Panc1 (cell line): ENCODE measurements around the gene UBE2L5. TPM values are rescaled to one million over a fixed set of nuclear protein-coding genes. Genes with fewer than 3 reads are reported as not detected.

Experiments
- ATAC-seq: fragments of 200-7000 bp; cut with Tn5 transposase; 2 replicates; pipeline ENCODE4 v1.9.1; 2020; ENCODE audit warnings: mild to moderate bottlenecking, moderate library complexity
- BruUV-seq: library from RNA; stranded (reverse); fragments of 400-500 nt; replicated peaks from 2 replicates; lab custom pipeline; 2021; lab: Mats Ljungman, UMichigan
- CTCF ChIA-PET: fragments of 300-600 bp; sonication (Branson Sonifier 250); formaldehyde crosslinking; loops from one replicate; lab custom pipeline; 2022; ENCODE audit warnings: antibody characterized with exemption; lab: Charles Lee
- POLR2A ChIA-PET: fragments of 300-600 bp; sonication (Branson Sonifier 250); formaldehyde crosslinking; loops from one replicate; lab custom pipeline; 2022; ENCODE audit warnings: antibody characterized with exemption; lab: Charles Lee
- DNase-seq: peaks from one replicate; pipeline ENCODE4 v3.0.0-alpha.2; 2010; ENCODE audit warnings: low read depth, low spot score
- H3K27ac ChIP-seq: 2 replicates; pipeline ENCODE4 v1.5.1; 2011; ENCODE audit warnings: mild to moderate bottlenecking, low read length, inconsistent platforms
- H3K27me3 ChIP-seq: fragments of 200-500 bp; sonication (Bioruptor generic); 2 replicates; pipeline ENCODE4 v1.6.0; 2014; ENCODE audit warnings: low read length, inconsistent platforms; ENCODE audit not compliant: control insufficient read depth, insufficient read depth
- H3K36me3 ChIP-seq: fragments of 200-500 bp; sonication (Bioruptor generic); 2 replicates; pipeline ENCODE4 v1.5.1; 2014; ENCODE audit warnings: inconsistent platforms, mild to moderate bottlenecking, low read length, moderate library complexity; ENCODE audit not compliant: control insufficient read depth, insufficient read depth
- H3K4me1 ChIP-seq: 2 replicates; pipeline ENCODE4 v1.5.1; 2011; ENCODE audit warnings: inconsistent platforms, mild to moderate bottlenecking, low read length, moderate library complexity; ENCODE audit not compliant: control insufficient read depth, insufficient read depth
- H3K4me3 ChIP-seq, 2 experiments: 2 replicates each; pipeline ENCODE4 v1.5.1; 2011 to 2012; ENCODE audit warnings: low read depth in 2 of 2, low read length in 2 of 2, mild to moderate bottlenecking in 2 of 2, inconsistent platforms in 1 of 2, moderate library complexity in 1 of 2
- H3K9me3 ChIP-seq: fragments of 200-500 bp; sonication (Bioruptor generic); 2 replicates; pipeline ENCODE4 v1.5.1; 2014; ENCODE audit warnings: low read depth, mild to moderate bottlenecking, inconsistent platforms, low read length, moderate library complexity; ENCODE audit not compliant: control insufficient read depth, insufficient read depth
- POLR2AphosphoS5 ChIP-seq: IDR thresholded peaks from 2 replicates; pipeline ENCODE4 v1.6.1; 2012; ENCODE audit warnings: mild to moderate bottlenecking, low read depth, low read length, moderate library complexity
- SIN3A ChIP-seq: IDR thresholded peaks from 2 replicates; pipeline ENCODE4 v1.6.1; 2012; ENCODE audit warnings: low read depth, mild to moderate bottlenecking, low read length, moderate library complexity, borderline replicate concordance; ENCODE audit not compliant: insufficient read depth
- TCF7L2 ChIP-seq: IDR thresholded peaks from 2 replicates; pipeline ENCODE4 v1.6.1; 2011; ENCODE audit warnings: mild to moderate bottlenecking, low read depth, low read length, inconsistent platforms
- in situ Hi-C: cut with HindIII; loops from 2 replicates; pipeline ENCODE4 v1.10.0; 2016; ENCODE audit warnings: low sequenced_read_pairs, low pct_unique_long_range_greater_than_20kb
- intact Hi-C: fragments of 100-400 bp; cut with micrococcal nuclease; formaldehyde crosslinking; loops from one replicate; pipeline ENCODE4 v1.10.0; 2022; ENCODE audit not compliant: unreplicated experiment
- total RNA-seq: library from RNA; stranded (reverse); gene quantifications from one replicate; pipeline ENCODE4 v1.2.1, GENCODE V29; 2021; ENCODE audit not compliant: unreplicated experiment
- TF ChIP-seq, protein P1 (sequence below), 2 experiments: IDR thresholded peaks; 2 replicates each; pipeline ENCODE4 v1.6.1; 2011 to 2012; ENCODE audit warnings: low read depth in 2 of 2, control low read depth in 1 of 2, low read length in 1 of 2, mild to moderate bottlenecking in 1 of 2, moderate library complexity in 1 of 2; ENCODE audit not compliant: insufficient read depth in 1 of 2
- TF ChIP-seq, protein P2 (sequence below): fragments of 450-650 bp; IDR thresholded peaks from 2 replicates; pipeline ENCODE4 v1.5.1; 2017; ENCODE audit warnings: mild to moderate bottlenecking

Gene UBE2L5
- total RNA-seq, 1 experiment from 2014 or later, result not detected

DNA sequence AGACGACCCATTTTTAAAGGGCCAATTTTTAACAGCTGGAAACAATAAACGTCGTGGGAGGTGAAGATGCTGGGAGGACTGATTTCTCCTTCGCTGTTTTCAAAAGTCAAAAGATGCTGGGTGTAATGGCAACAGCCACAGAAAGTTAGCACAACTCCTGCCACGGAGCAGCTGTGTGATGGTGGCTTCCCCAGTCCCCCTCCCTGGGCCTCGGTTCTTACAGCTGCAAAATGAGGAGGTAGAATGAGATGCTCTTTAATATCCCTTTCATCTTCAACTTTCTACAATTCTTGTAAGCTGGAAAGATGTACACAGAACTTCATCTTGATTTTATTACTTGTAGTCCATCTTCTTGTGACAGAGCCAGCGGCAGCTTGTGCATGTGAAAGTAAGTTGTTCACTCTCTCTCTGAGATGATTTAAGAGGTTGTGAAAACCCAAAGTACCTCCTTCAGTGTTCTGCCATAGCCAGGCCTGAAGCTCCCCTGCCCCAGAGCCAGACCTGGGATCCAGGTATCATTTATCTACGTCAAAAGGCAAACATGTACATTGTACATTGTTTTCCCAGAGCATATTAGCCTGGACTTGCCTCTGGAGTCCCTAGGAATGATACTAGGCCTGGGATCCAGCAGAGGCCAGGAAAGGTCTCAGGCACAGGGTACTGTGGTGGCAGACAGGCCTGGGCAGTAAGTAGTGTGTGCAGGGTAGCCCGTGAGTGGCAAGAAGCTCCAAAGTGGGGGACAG is 3.4 kb upstream of the UBE2L5 start:
- POLR2A ChIA-PET, result no interaction called here
- BruUV-seq, result no TSS peak
- Histone ChIP-seq H3K9me3 (no peaks in the 10 kb centered on the region), H3K36me3 (no peaks in the 10 kb centered on the region), H3K27me3 (no peaks in the 10 kb centered on the region), H3K4me1 (peaks cover 5% of the 10 kb centered on the region), H3K4me3 (no peak overlapping the region), H3K27ac (no peak overlapping the region)
- DNase-seq (no peak), ATAC-seq (no peak)
- in situ Hi-C loops, result no loop called here
- no peak for TF ChIP-seq SIN3A
- TF ChIP-seq, protein P1, sequence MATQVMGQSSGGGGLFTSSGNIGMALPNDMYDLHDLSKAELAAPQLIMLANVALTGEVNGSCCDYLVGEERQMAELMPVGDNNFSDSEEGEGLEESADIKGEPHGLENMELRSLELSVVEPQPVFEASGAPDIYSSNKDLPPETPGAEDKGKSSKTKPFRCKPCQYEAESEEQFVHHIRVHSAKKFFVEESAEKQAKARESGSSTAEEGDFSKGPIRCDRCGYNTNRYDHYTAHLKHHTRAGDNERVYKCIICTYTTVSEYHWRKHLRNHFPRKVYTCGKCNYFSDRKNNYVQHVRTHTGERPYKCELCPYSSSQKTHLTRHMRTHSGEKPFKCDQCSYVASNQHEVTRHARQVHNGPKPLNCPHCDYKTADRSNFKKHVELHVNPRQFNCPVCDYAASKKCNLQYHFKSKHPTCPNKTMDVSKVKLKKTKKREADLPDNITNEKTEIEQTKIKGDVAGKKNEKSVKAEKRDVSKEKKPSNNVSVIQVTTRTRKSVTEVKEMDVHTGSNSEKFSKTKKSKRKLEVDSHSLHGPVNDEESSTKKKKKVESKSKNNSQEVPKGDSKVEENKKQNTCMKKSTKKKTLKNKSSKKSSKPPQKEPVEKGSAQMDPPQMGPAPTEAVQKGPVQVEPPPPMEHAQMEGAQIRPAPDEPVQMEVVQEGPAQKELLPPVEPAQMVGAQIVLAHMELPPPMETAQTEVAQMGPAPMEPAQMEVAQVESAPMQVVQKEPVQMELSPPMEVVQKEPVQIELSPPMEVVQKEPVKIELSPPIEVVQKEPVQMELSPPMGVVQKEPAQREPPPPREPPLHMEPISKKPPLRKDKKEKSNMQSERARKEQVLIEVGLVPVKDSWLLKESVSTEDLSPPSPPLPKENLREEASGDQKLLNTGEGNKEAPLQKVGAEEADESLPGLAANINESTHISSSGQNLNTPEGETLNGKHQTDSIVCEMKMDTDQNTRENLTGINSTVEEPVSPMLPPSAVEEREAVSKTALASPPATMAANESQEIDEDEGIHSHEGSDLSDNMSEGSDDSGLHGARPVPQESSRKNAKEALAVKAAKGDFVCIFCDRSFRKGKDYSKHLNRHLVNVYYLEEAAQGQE (IDR thresholded peaks at IDR 0.05; ENCODE audit: insufficient read depth in 1 of 2, low read depth in 2 of 2, low read length in 1 of 2), result no peak
- no peak for TF ChIP-seq POLR2AphosphoS5
- TF ChIP-seq, protein P2, sequence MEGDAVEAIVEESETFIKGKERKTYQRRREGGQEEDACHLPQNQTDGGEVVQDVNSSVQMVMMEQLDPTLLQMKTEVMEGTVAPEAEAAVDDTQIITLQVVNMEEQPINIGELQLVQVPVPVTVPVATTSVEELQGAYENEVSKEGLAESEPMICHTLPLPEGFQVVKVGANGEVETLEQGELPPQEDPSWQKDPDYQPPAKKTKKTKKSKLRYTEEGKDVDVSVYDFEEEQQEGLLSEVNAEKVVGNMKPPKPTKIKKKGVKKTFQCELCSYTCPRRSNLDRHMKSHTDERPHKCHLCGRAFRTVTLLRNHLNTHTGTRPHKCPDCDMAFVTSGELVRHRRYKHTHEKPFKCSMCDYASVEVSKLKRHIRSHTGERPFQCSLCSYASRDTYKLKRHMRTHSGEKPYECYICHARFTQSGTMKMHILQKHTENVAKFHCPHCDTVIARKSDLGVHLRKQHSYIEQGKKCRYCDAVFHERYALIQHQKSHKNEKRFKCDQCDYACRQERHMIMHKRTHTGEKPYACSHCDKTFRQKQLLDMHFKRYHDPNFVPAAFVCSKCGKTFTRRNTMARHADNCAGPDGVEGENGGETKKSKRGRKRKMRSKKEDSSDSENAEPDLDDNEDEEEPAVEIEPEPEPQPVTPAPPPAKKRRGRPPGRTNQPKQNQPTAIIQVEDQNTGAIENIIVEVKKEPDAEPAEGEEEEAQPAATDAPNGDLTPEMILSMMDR, result no peak
- no peak for TF ChIP-seq TCF7L2
- CTCF ChIA-PET, result no interaction called here
- intact Hi-C loops, result no loop called here

DNA sequence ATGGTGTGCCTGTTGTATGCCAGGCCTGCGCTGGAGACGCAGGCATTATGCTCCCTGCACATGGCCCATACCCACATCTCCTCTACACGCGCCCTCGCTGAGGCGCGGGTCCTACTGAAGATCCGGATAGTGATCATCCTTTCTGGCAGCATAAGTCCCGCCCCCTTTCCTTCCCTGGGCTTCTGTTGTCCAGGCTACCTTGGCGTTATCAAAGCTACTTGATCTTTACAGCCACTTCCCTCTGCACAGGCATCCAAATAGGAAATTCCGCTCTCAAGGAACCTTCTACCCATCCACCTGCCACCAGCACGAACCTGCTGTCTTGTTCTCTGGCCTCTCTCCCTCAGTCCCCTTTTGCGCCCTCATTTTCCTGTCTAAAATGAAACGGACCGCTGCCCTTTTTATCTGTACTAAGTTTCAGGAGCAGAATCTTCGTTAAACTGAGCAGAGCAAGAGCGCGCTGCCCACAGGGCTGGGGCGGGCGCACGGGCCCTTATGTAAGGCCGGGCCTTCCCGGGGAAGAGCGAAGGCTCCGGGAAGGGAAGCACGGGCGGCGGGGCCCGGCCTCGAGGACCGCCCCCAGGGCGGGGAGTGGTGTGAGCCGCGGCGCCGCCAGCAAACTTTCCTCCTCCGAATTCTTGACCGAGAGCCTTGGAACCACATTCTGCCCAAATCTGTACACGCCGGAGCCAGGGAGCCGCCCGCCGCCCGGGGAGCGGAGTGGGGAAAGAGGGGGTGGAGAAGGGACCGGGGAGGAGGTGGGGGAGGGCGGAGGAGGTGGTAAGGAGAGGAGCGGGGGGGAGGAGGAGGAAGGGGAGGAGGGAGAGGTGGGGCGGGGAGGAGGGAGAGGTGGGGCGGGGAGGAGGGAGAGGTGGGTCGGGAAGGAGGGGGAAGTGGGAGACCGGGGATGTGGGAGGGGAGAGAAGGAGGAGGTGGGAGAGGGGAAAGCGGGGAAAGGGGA is 920 bp upstream of the UBE2L5 start:
- H3K4me3 ChIP-seq, result peak overlapping the region; percentile 54 to 69
- no peaks in the 10 kb centered on the region for H3K27me3 ChIP-seq
- no peaks in the 10 kb centered on the region for H3K9me3 ChIP-seq
- no TSS peak for BruUV-seq
- in situ Hi-C loops, result no loop called here
- peak overlapping the region; percentile 90 for H3K27ac ChIP-seq
- ChIA-PET CTCF (no interaction called here), POLR2A (interaction anchor here (0.6 kb wide), 3 partner anchors 149 to 695 kb away, joined by 3 to 4 read pairs (median 3); no protein-coding TSS in a partner anchor)
- intact Hi-C loops, result no loop called here
- no peak; the same call in 1 of the 2 replicates for TF ChIP-seq POLR2AphosphoS5
- no peak for TF ChIP-seq TCF7L2
- TF ChIP-seq, protein P1 (IDR thresholded peaks at IDR 0.05; ENCODE audit: insufficient read depth in 1 of 2, low read depth in 2 of 2, low read length in 1 of 2), result no peak
- TF ChIP-seq, protein P2, result no peak
- TF ChIP-seq SIN3A, result no peak
- DNase-seq (no peak), ATAC-seq (peak; percentile 87)
- no peaks in the 10 kb centered on the region for H3K36me3 ChIP-seq
- H3K4me1 ChIP-seq, result peaks cover 5% of the 10 kb centered on the region
